Transverse colon (tissue), 4 donors: ENCODE data around the gene FOXP1. TPM values are rescaled to one million over a fixed set of nuclear protein-coding genes. Genes with fewer than 3 reads are reported as not detected.

Experiments used
- DNase-seq: peaks from one replicate; pipeline ENCODE4 v3.0.0-alpha.2; 2019
- H3K27ac ChIP-seq, 4 donors: fragments of 200-600 bp; sonication (generic); 2 replicates each; pipeline ENCODE4 v1.5.1; 2016 to 2018; ENCODE audit warnings: inconsistent platforms in 4 of 4
- H3K27me3 ChIP-seq: fragments of 200-600 bp; sonication (generic); 2 replicates; pipeline ENCODE4 v1.5.1; 2017; ENCODE audit warnings: inconsistent platforms
- H3K36me3 ChIP-seq, 4 donors: fragments of 200-600 bp; sonication (generic); 2 replicates each; pipeline ENCODE4 v1.5.1; 2017 to 2019; ENCODE audit warnings: inconsistent platforms in 4 of 4
- H3K4me1 ChIP-seq, 4 donors: fragments of 200-600 bp; sonication (generic); 2 replicates each; pipeline ENCODE4 v1.5.1; 2017 to 2020; ENCODE audit warnings: inconsistent platforms in 4 of 4
- H3K4me3 ChIP-seq, 4 donors: fragments of 200-600 bp; sonication (generic); 1 replicate in 1 of 4; 2 replicates in 3 of 4; pipeline versions ENCODE4 v1.5.1 to v1.6.1; 2017 to 2019; ENCODE audit warnings: inconsistent platforms in 4 of 4
- H3K9me3 ChIP-seq, 2 donors: fragments of 200-600 bp; sonication (generic); 2 replicates each; pipeline ENCODE4 v1.5.1; 2017 to 2019; ENCODE audit warnings: inconsistent platforms in 2 of 2
- CTCF ChIP-seq, 5 experiments: fragments of 200-600 bp in 3 of 5; fragments of 450-650 bp in 2 of 5; sonication (generic) in 3 of 5; IDR thresholded peaks; 1 replicate in 2 of 5; 2 replicates in 3 of 5; pipeline ENCODE4 v1.5.1; 2016 to 2017; ENCODE audit warnings: antibody characterized with exemption in 5 of 5, inconsistent platforms in 3 of 5, mild to moderate bottlenecking in 2 of 5, moderate library complexity in 1 of 5
- EP300 ChIP-seq: sonication (generic); formaldehyde crosslinking; IDR thresholded peaks from one replicate; pipeline ENCODE4 v1.6.1; 2017; ENCODE audit warnings: antibody characterized with exemption, low read depth
- POLR2A ChIP-seq: fragments of 450-650 bp; IDR thresholded peaks from one replicate; pipeline ENCODE4 v1.6.1; 2016; ENCODE audit warnings: antibody characterized with exemption, mild to moderate bottlenecking, moderate library complexity
- POLR2AphosphoS5 ChIP-seq, 3 donors: sonication (generic); formaldehyde crosslinking; IDR thresholded peaks; one replicate each; pipeline ENCODE4 v1.6.1; 2016; ENCODE audit warnings: antibody characterized with exemption in 3 of 3
- WGBS, 2 donors: methylation state at CpG; one replicate each; pipeline ENCODE4 v1.1.5; 2018; ENCODE audit warnings: low coverage in 1 of 2; 5-methylcytosine and 5-hydroxymethylcytosine counted together
- in situ Hi-C, 4 donors: fragments of 200-750 bp; cut with MboI; loops; one replicate each; pipeline versions ENCODE4 v1.15.0 to v1.15.1; 2017; ENCODE audit warnings: low sequenced_read_pairs in 3 of 4, low pct_ligation_motif_present in 1 of 4, low pct_unique_long_range_greater_than_20kb in 1 of 4
- intact Hi-C: fragments of 100-400 bp; cut with DNase I; formaldehyde crosslinking; loops from one replicate; pipeline ENCODE4 v1.15.1; 2023; ENCODE audit warnings: low total_unique reads
- total RNA-seq, 4 donors: library from RNA; depleted of rRNA; stranded (reverse); fragments of >200 nt; gene quantifications; one replicate each; pipeline ENCODE4 v1.1.0, GENCODE V29; 2016

FOXP1 gene
- total RNA-seq, 4 donors from 2014 or later = 102 to 260 (median 150) TPM

- no peaks in the 10 kb centered on the region for H3K36me3 ChIP-seq
- H3K9me3 ChIP-seq = no peaks in the 10 kb centered on the region
- 76 to 100% methylated on average over 1 of the region's 1 CpG for WGBS, 2 donors
- H3K4me3 ChIP-seq = no peak overlapping the region
- DNase-seq = no peak
- TF ChIP-seq POLR2AphosphoS5 (IDR thresholded peaks at IDR 0.05) = no peak
- TF ChIP-seq CTCF (IDR thresholded peaks at IDR 0.05) = no peak
- no peak for TF ChIP-seq POLR2A
- TF ChIP-seq EP300 = no peak
- intact Hi-C loops = no loop called here
- in situ Hi-C loops = no loop called here
- no peaks in the 10 kb centered on the region for H3K27me3 ChIP-seq
- H3K4me1 ChIP-seq = peaks cover 16 to 60% (median 28%) of the 10 kb centered on the region in 4 donors
- H3K27ac ChIP-seq = no peak overlapping the region
These were observed 190.4 kb downstream of the FOXP1 start for GRCh38 chr3:71393093-71393492.

DNA sequence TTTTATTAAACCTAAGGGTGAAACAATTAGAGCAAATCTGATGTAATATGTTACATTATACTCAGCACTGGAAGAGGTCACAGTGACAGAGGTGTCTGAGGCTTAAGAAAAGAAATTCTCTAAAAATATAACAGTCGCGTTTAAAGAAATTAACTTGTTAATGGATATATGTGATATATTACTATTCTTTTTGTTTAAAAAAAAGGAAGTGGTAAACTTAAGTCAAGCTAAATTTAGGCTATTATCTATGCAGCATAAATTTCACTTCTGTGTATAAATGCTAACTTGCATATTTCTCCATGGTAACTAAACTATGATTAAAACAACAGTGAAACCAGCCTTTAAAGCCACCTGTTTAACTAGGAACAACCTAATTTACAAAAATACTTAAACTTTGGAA, 191.3 kb downstream of the FOXP1 start:
- H3K4me1 ChIP-seq = peaks cover 12 to 56% (median 26%) of the 10 kb centered on the region in 4 donors
- no peaks in the 10 kb centered on the region for H3K36me3 ChIP-seq
- DNase-seq = no peak
- H3K27ac ChIP-seq = no peak overlapping the region
- no peak overlapping the region for H3K4me3 ChIP-seq
- H3K27me3 ChIP-seq = no peaks in the 10 kb centered on the region
- TF ChIP-seq EP300 (no peak), POLR2A (no peak), CTCF (IDR thresholded peaks at IDR 0.05) (no peak), POLR2AphosphoS5 (IDR thresholded peaks at IDR 0.05) (no peak)
- intact Hi-C loops (no loop called here), in situ Hi-C loops (no loop called here)
- no peaks in the 10 kb centered on the region for H3K9me3 ChIP-seq
- 68 to 72% methylated on average over 2 of the region's 2 CpGs for WGBS, 2 donors

GRCh38 chr3:71391361-71391760, 192.2 kb downstream of the FOXP1 start:
- Histone ChIP-seq H3K27me3 (no peaks in the 10 kb centered on the region), H3K4me1 (peaks cover 10 to 51% (median 26%) of the 10 kb centered on the region in 4 donors), H3K9me3 (no peaks in the 10 kb centered on the region), H3K27ac (peak overlapping the region in 1 of 4 donors; percentile 74), H3K4me3 (no peak overlapping the region), H3K36me3 (no peaks in the 10 kb centered on the region)
- intact Hi-C loops (no loop called here), in situ Hi-C loops (no loop called here)
- 82 to 90% methylated on average over 3 to 7 of the region's 7 CpGs for WGBS, 2 donors
- TF ChIP-seq CTCF (IDR thresholded peaks at IDR 0.05) (no peak), EP300 (no peak), POLR2AphosphoS5 (IDR thresholded peaks at IDR 0.05) (no peak), POLR2A (no peak)
- no peak for DNase-seq

- Histone ChIP-seq H3K9me3 (no peaks in the 10 kb centered on the region), H3K4me1 (peaks cover 10 to 48% (median 26%) of the 10 kb centered on the region in 4 donors), H3K36me3 (no peaks in the 10 kb centered on the region), H3K27me3 (no peaks in the 10 kb centered on the region), H3K27ac (peak overlapping the region; percentile 72 to 79 (median 74)), H3K4me3 (peak overlapping the region in 1 of 4 donors; percentile 6)
- 27 to 28% methylated on average over 8 to 9 of the region's 9 CpGs for WGBS, 2 donors
- peak; percentile 67 for DNase-seq
- no peak for TF ChIP-seq CTCF (IDR thresholded peaks at IDR 0.05)
- no peak for TF ChIP-seq EP300
- no peak for TF ChIP-seq POLR2A
- no peak for TF ChIP-seq POLR2AphosphoS5 (IDR thresholded peaks at IDR 0.05)
- in situ Hi-C loops (no loop called here), intact Hi-C loops (no loop called here)
These were observed 193.5 kb downstream of the FOXP1 start for GRCh38 chr3:71389911-71390573.
